Hematopoietic multipotent progenitor cell treated with erythropoietin and hydrocortisone succinate and interleukin-3 and kit ligand, for 4 days (in vitro differentiated cells): ENCODE results near the gene LRRC3.
A peak's percentile ranks its signal among the peaks of the same experiment; 100 is the strongest.

ENCODE experiments used
- DNase-seq: peaks from one replicate; pipeline ENCODE4 v3.0.0-alpha.2; 2015

LRRC3 gene

GRCh38 chr21:44459712-44460440 is 4.6 kb downstream of the LRRC3 start:
- DNase-seq: no peak

- DNase-seq: no peak
Measured at GRCh38 chr21:44460441-44460755, 5.1 kb downstream of the LRRC3 start.

- no peak for DNase-seq
Measured at GRCh38 chr21:44461005-44461404, 5.7 kb downstream of the LRRC3 start.

GRCh38 chr21:44461464-44462001 is 6.2 kb downstream of the LRRC3 start:
- DNase-seq: no peak

- DNase-seq: no peak
Measured at GRCh38 chr21:44462086-44462833, 7.0 kb downstream of the LRRC3 start.

GRCh38 chr21:44462834-44463200 is 7.5 kb downstream of the LRRC3 start:
- DNase-seq: no peak

GRCh38 chr21:44463724-44464123 is 8.4 kb downstream of the LRRC3 start:
- no peak for DNase-seq

- DNase-seq: no peak
Measured at GRCh38 chr21:44464351-44464750, 9.0 kb downstream of the LRRC3 start.

GRCh38 chr21:44466351-44466954 is 11.1 kb downstream of the LRRC3 start:
- DNase-seq: no peak

GRCh38 chr21:44466996-44467858 is 11.9 kb downstream of the LRRC3 start:
- no peak for DNase-seq

GRCh38 chr21:44467859-44468195 is 12.5 kb downstream of the LRRC3 start:
- no peak for DNase-seq

GRCh38 chr21:44471341-44471740 is 16.0 kb downstream of the LRRC3 start:
- DNase-seq: no peak

- no peak for DNase-seq
Measured at GRCh38 chr21:44471996-44472395, 16.7 kb downstream of the LRRC3 start.

GRCh38 chr21:44473915-44474555 is 18.7 kb downstream of the LRRC3 start:
- no peak for DNase-seq

GRCh38 chr21:44475266-44475845 is 20.0 kb downstream of the LRRC3 start:
- DNase-seq: no peak

- no peak for DNase-seq
Measured at GRCh38 chr21:44477131-44477530, 21.8 kb downstream of the LRRC3 start.

- no peak for DNase-seq
Measured at GRCh38 chr21:44477712-44478111, 22.4 kb downstream of the LRRC3 start.

GRCh38 chr21:44478124-44478800 is 23.0 kb downstream of the LRRC3 start:
- no peak for DNase-seq

GRCh38 chr21:44478801-44479167 is 23.5 kb downstream of the LRRC3 start:
- DNase-seq: no peak

- DNase-seq: peak; percentile 31
Measured at GRCh38 chr21:44479556-44480199, 24.4 kb downstream of the LRRC3 start.
